ENCODE data around the gene CCDC170.
A peak's percentile ranks its signal among the peaks of the same experiment; 100 is the strongest.
"Not testable (repeated sequence)": the region's sequence is repeated elsewhere in the genome, so short reads cannot be mapped to it uniquely, and the experiment has no call there.

Gene CCDC170

GRCh38 chr6:151493804-151494234 is at the start of gene CCDC170:
Gene CCDC170, plus strand, starts transcription at chr6:151494017. Its CDS starts 112 bp downstream, at chr6:151494129.
- DNase-seq: no peak

GRCh38 chr6:151445482-151445881 is 48.3 kb upstream of the CCDC170 start:
- DNase-seq: no peak

GRCh38 chr6:151447237-151447636 is 46.6 kb upstream of the CCDC170 start:
- DNase-seq: no peak

GRCh38 chr6:151448623-151449022 is 45.2 kb upstream of the CCDC170 start:
- no peak for DNase-seq

GRCh38 chr6:151450928-151451327 is 42.9 kb upstream of the CCDC170 start:
- DNase-seq: not testable (repeated sequence)

- DNase-seq: no peak
Observed at GRCh38 chr6:151451417-151451949, 42.3 kb upstream of the CCDC170 start.

GRCh38 chr6:151451950-151452749 is 41.7 kb upstream of the CCDC170 start, which contains the start of gene RMND1:
Gene RMND1, minus strand, starts transcription at chr6:151452126. Its CDS starts 6,315 bp downstream, at chr6:151445811.
- DNase-seq: peak; percentile 100

- DNase-seq: no peak
Observed at GRCh38 chr6:151452750-151453427, 40.9 kb upstream of the CCDC170 start.

GRCh38 chr6:151455751-151456398 is 37.9 kb upstream of the CCDC170 start:
- DNase-seq: not testable (repeated sequence)

- DNase-seq: no peak
Observed at GRCh38 chr6:151461673-151462072, 32.1 kb upstream of the CCDC170 start.

GRCh38 chr6:151464702-151465101 is 29.1 kb upstream of the CCDC170 start:
- DNase-seq: no peak

GRCh38 chr6:151475653-151476523 is 17.9 kb upstream of the CCDC170 start:
- DNase-seq: peak; percentile 36

GRCh38 chr6:151477726-151478125 is 16.1 kb upstream of the CCDC170 start:
- DNase-seq: no peak

GRCh38 chr6:151478670-151479069 is 15.1 kb upstream of the CCDC170 start:
- no peak for DNase-seq

GRCh38 chr6:151481786-151482185 is 12.0 kb upstream of the CCDC170 start:
- no peak for DNase-seq

- peak; percentile 13 for DNase-seq
Observed at GRCh38 chr6:151482290-151482689, 11.5 kb upstream of the CCDC170 start.

GRCh38 chr6:151483994-151484393 is 9.8 kb upstream of the CCDC170 start:
- no peak for DNase-seq

GRCh38 chr6:151488226-151488625 is 5.6 kb upstream of the CCDC170 start:
- no peak for DNase-seq

- DNase-seq: no peak
Observed at GRCh38 chr6:151490996-151491395, 2.8 kb upstream of the CCDC170 start.

GRCh38 chr6:151493161-151493803 is 535 bp upstream of the CCDC170 start:
- no peak for DNase-seq

GRCh38 chr6:151494235-151494935 is 568 bp downstream of the CCDC170 start:
- DNase-seq: peak; percentile 11

Measured in activated naive CD4-positive, alpha-beta T cell treated with Interleukin-2 at 50 U/mL for 16 hours (primary cell).